Measurements from ENCODE around the gene RELL1.

RELL1 gene

DNA sequence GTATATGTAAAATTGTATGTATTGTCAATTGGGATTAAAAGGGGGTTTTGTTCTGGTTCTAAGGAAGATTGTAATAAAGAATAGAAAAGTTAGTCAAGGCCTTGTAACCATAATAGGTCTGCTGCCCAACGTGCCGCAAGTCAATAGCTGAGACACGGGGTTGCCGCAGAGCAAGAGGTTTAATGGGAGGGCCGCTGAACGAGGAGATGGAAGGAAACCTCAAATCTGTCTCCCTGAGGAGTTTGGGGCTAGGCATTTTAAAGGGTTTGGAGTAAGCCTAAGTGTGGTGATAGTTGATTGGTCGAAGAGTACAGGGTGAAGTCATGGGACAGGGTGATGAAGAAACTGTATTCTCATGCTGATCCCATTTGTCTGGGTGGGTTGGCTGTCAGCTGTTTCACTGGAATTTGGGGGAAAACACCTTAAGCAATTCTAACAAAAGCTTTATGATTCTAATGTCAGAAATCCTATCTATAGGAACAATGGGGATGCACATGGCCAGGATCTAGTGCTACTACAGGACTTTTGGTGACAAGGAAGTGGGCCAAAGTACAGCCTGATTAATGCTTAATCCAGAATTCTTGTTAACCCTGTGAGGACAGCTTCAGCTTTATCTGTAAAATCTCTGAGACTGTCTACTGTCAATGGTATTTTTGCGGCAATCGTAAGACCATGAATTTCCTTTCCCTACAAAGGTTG lies 86.9 kb downstream of the RELL1 start:
- DNase-seq (ENCODE audit: low read depth): no peak

- DNase-seq (ENCODE audit: low read depth): no peak
Measured at GRCh38 chr4:37597034-37597433, 89.1 kb downstream of the RELL1 start.

- DNase-seq (ENCODE audit: low read depth): no peak
Measured at GRCh38 chr4:37595875-37596680, 90.1 kb downstream of the RELL1 start.

DNA sequence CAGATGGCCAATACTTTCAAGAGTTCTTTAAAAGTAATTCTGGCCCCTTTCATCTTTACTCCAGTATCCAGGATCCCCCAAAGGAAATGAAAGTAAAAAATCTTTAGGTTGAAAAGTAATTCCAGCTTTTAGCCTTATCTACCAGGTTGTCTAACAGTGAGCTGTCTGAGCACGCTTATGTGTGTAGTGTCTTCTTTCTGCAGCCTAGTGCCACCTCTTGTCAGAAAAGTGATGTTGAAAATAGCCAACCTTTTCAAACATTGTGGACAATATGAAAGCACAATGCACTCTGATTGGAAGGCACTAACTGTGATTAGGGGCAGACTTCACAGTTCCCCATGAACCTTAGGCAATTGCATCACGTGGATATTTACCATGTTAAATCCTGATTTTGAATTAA lies 92.1 kb downstream of the RELL1 start:
- DNase-seq (ENCODE audit: low read depth): no peak

- no peak for DNase-seq (ENCODE audit: low read depth)
Measured at GRCh38 chr4:37591349-37591748, 94.8 kb downstream of the RELL1 start.

DNA sequence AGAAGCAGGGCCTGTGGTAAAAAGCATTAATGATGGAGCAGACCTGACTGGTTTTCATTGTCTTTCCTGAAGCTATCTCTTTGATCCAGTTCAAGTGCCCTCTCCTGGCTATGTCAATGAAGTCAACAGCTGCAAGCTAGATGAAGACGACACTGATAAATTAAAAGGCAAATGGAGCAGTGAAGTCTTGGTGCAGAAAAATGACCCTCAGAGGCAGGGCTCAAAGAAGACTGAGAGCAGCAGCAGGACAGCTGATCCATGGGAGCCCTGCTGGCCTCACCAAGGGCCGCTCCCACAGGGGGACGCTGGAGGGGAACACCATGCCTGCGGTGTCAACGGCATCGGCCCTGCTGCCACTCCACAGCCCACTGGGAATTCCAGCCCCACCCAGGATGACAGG lies 96.2 kb downstream of the RELL1 start:
- no peak for DNase-seq (ENCODE audit: low read depth)

- no peak for DNase-seq (ENCODE audit: low read depth)
Measured at GRCh38 chr4:37588150-37588549, 98.0 kb downstream of the RELL1 start.

GRCh38 chr4:37586194-37586593 lies 100.0 kb downstream of the RELL1 start:
- DNase-seq (ENCODE audit: low read depth): no peak

DNA sequence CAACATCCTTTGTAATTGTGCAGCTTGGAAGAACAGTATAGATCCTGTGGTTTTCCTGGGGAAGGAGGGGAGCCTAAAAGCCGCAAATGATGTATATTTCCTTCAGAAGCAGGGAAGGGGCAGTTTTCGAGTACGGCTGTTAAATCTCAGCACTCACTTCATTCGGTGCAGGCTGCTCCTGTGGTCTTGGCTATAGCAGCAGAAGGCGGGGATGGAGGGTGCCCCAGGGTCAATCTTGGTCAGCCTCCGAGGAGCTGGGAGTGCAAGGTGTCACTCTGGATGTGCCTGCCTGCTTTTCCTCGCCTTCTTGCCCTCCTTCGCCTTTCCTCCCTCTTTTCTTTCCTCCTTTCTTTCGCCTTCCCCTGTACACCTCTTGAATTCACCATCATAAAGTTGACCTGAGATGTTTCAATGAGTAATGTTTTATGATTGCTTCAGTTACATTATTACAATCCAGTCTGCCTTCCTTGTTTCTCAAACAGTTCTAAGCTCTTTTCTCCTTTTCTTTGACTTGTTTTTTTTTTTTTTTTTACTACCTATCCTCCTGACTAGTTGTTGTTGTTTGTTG lies 101.6 kb downstream of the RELL1 start:
- no peak for DNase-seq (ENCODE audit: low read depth)

- no peak for DNase-seq (ENCODE audit: low read depth)
Measured at GRCh38 chr4:37584071-37584470, 102.1 kb downstream of the RELL1 start.

- DNase-seq (ENCODE audit: low read depth): no peak
Measured at GRCh38 chr4:37573566-37573965, 112.6 kb downstream of the RELL1 start.

- DNase-seq (ENCODE audit: low read depth): no peak
Measured at GRCh38 chr4:37568489-37568888, 117.7 kb downstream of the RELL1 start.

DNA sequence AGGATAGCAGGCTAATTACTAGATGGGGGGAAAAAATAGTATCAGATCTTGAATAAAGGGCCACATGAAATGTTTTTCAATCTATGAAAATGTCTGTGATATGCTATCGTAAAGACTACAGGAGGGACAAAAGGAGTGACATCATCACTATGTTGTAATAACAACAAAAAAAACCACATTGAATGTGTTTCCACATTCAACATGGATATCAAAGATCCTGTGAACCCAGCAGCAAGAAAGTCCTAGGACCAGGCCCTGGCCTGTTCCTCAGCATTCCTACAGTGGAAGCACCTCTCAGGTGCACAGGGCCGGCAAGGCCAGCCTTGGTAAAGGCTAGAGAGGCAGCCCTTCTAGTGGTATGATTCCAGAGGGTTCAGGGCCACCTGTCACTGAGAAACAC lies 118.3 kb downstream of the RELL1 start:
- no peak for DNase-seq (ENCODE audit: low read depth)

GRCh38 chr4:37562592-37562991 lies 123.6 kb downstream of the RELL1 start:
- no peak for DNase-seq (ENCODE audit: low read depth)

DNA sequence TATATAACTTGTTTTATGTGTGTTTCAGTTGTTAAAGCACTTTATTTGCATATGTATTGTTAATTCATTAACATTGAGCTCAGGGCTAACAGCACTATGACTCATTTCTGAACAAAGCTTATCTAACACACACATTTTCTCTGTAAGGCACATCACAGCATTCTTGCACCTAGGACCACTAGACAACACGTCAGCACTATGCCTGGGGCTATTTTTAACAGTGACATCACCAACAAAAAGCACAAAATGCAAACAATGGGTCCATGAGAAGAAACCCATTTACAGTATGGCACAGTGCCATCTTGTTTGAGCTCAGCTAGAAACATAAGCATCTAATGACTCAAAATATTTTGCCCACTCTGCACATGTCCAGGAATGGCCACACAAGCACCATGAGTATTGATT lies 124.4 kb downstream of the RELL1 start:
- peak; percentile 58 for DNase-seq (ENCODE audit: low read depth)

DNA sequence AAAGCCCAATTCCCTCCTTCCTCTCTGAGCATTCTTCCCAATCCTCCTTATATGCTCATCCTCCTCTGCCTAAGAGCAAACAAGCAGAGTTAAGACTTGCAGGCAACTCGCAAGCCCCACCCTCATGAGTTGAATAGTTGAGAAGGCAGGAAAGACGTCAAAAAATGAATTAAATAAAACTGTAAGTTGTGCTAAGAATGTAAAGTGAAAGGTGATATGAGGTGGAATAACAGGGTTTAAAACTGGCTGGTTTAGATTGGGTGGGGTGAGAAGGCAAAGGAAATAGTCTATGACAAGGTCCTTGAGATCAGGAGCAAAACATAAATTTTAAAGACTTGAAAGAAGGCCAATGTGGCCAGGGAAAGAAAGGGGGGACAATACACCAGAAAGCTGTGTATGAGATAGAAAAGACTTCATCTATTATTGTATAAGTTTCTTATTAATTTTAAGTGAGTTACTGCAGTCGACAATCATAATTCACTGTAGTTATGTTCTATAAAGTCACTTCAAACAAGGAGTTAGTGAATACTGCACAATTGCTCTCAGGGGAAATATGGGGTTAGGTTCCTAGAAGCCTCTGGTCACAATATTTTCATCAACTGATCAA lies 124.9 kb downstream of the RELL1 start:
- no peak for DNase-seq (ENCODE audit: low read depth)
